CD4-positive, CD25-positive, alpha-beta regulatory T cell (primary cell): Measurements from ENCODE around the gene INPP5B. TPM values are rescaled to one million over a fixed set of nuclear protein-coding genes. Genes with fewer than 3 reads are reported as not detected.
A peak's percentile ranks its signal among the peaks of the same experiment; 100 is the strongest.
"Not testable (repeated sequence)": the region's sequence is repeated elsewhere in the genome, so short reads cannot be mapped to it uniquely, and the experiment has no call there.

ENCODE experiments used
- ATAC-seq, 2 donors: fragments of 150-1000 bp; cut with Tn5 transposase; one replicate each; pipeline ENCODE4 v1.10.0; 2021; ENCODE audit warnings: low read depth in 2 of 2, moderate number of reproducible peaks in 2 of 2, moderate library complexity in 1 of 2
- DNase-seq, 3 donors: peaks; one replicate each; pipeline versions ENCODE4 v3.0.0 to v3.0.0-alpha.2; 2012 to 2022; ENCODE audit warnings: mixed read lengths in 1 of 3
- H3K27ac ChIP-seq: one replicate; pipeline ENCODE4 v1.7.0; 2013; ENCODE audit warnings: mild to moderate bottlenecking, low read length; ENCODE audit not compliant: insufficient read depth, poor library complexity, severe bottlenecking
- H3K27me3 ChIP-seq: one replicate; pipeline ENCODE4 v1.7.0; 2013; ENCODE audit warnings: low read length; ENCODE audit not compliant: control insufficient read depth, insufficient read depth
- H3K36me3 ChIP-seq: one replicate; pipeline ENCODE4 v1.7.0; 2013; ENCODE audit warnings: mild to moderate bottlenecking, low read length, moderate library complexity; ENCODE audit not compliant: control insufficient read depth, insufficient read depth
- H3K4me1 ChIP-seq: 2 replicates; pipeline ENCODE4 v1.7.0; 2013; ENCODE audit warnings: mild to moderate bottlenecking, low read length; ENCODE audit not compliant: insufficient read depth, control insufficient read depth, poor library complexity, severe bottlenecking
- H3K4me3 ChIP-seq: one replicate; pipeline ENCODE4 v1.7.0; 2013; ENCODE audit warnings: low read depth, mild to moderate bottlenecking, low read length, moderate library complexity
- H3K9me3 ChIP-seq, 2 experiments: 1 replicate in 1 of 2; 2 replicates in 1 of 2; pipeline ENCODE4 v1.7.0; 2013; ENCODE audit warnings: low read length in 2 of 2, mild to moderate bottlenecking in 1 of 2, moderate library complexity in 1 of 2; ENCODE audit not compliant: control insufficient read depth in 2 of 2
- H3K27ac Mint-ChIP-seq, 3 donors: one replicate each; pipeline ENCODE4 v1.8.0; 2020 to 2022; ENCODE audit warnings: mild to moderate bottlenecking in 3 of 3, mixed read lengths in 3 of 3, moderate library complexity in 2 of 3
- H3K27me3 Mint-ChIP-seq: one replicate; pipeline ENCODE4 v1.8.0; 2022; ENCODE audit warnings: mild to moderate bottlenecking, mixed read lengths
- H3K36me3 Mint-ChIP-seq: one replicate; pipeline ENCODE4 v1.8.0; 2020; ENCODE audit warnings: mixed read lengths
- H3K4me1 Mint-ChIP-seq, 4 donors: one replicate each; pipeline ENCODE4 v1.8.0; 2020 to 2022; ENCODE audit warnings: mixed read lengths in 4 of 4, mild to moderate bottlenecking in 1 of 4
- H3K4me3 Mint-ChIP-seq, 4 donors: one replicate each; pipeline ENCODE4 v1.8.0; 2020 to 2022; ENCODE audit warnings: mild to moderate bottlenecking in 4 of 4, mixed read lengths in 4 of 4, moderate library complexity in 3 of 4
- H3K9me3 Mint-ChIP-seq, 7 donors: one replicate each; pipeline ENCODE4 v1.8.0; 2020 to 2022; ENCODE audit warnings: mixed read lengths in 7 of 7, mild to moderate bottlenecking in 3 of 7, moderate library complexity in 2 of 7
- polyA plus RNA-seq, 4 donors: library from polyadenylated mRNA; unstranded; fragments of 300-500 nt; fragmentation: Illumina TruSeq; gene quantifications; one replicate each; pipeline ENCODE4 v1.2.3, GENCODE V29; 2021
- total RNA-seq: library from RNA; stranded (reverse); gene quantifications from one replicate; pipeline ENCODE4 v1.2.3, GENCODE V29; 2022

INPP5B gene
- total and polyA plus RNA-seq, 5 donors from 2014 or later: 15.4 to 23.8 (median 19.2) TPM

DNA sequence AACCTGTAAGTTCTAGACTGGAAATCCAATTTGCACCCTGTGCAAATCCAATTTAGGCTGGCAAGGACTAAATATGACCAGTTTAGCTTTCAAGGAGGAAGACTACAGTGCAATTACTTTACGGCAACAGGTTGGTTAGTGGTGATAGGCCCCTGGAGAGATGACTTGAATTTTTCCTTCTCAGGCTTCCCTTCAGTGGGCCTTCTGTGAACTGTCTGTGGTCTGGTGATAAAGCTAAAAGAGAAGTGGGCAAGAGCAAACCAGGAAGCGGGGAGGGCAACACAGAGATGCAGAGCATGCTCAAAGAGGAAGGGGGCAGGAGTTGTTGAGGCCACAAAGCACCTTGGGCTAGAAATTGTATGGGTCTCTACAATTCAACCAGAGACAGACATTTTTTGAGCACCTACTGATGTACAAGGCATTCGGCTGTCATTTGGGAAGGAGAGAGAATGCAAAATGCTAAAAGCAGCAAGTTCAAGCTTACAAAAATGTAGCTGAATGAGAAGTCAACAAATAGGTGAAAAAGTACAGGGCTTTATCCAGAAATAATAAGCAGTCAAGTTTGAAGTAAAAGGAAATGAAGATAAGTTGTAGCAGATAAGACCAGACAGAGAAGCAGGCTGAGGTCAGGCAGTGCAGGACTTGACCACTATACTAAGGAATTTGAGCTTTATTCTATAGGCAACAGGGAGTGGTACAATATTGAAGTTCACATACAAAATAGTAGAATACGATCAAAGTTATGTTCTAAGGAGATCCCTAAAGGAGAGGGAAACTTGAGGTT, 23.9 kb downstream of the INPP5B start:
- peaks cover 7% of the 10 kb centered on the region for H3K36me3 Mint-ChIP-seq
- H3K4me3 ChIP-seq: no peak overlapping the region
- H3K27ac Mint-ChIP-seq: peak overlapping the region; percentile 5 to 88 (median 76)
- H3K9me3 ChIP-seq: no peaks in the 10 kb centered on the region
- H3K4me3 Mint-ChIP-seq: no peak overlapping the region
- no peaks in the 10 kb centered on the region for H3K27me3 ChIP-seq
- no peaks in the 10 kb centered on the region for H3K9me3 Mint-ChIP-seq
- no peaks in the 10 kb centered on the region for H3K36me3 ChIP-seq
- no peaks in the 10 kb centered on the region for H3K27me3 Mint-ChIP-seq
- H3K4me1 Mint-ChIP-seq: peaks cover 9 to 58% (median 41%) of the 10 kb centered on the region in 4 donors
- no peak overlapping the region for H3K27ac ChIP-seq
- DNase-seq: no peak
- ATAC-seq: peak; percentile 60 to 65
- H3K4me1 ChIP-seq: peaks cover 22% of the 10 kb centered on the region

DNA sequence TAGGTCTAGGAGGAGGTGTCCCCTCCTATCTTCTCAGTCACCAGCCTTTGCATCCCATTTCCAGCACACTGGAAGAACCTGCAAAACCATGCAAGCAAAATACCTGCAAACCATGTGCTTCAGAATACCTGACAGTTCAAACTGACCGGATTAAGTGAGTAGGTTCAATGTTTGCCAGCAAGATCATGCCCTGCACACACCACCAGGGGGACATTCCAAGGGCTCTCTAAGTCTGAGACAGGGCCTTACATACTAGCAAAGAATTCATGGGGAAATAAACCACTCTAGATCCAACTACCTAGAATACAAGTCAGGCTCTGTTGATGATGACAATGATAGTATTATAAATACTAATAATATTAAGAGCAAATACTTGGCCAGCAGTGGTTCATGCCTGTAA, 27.6 kb downstream of the INPP5B start:
- H3K27me3 Mint-ChIP-seq: no peaks in the 10 kb centered on the region
- no peaks in the 10 kb centered on the region for H3K9me3 ChIP-seq
- no peak overlapping the region for H3K4me3 Mint-ChIP-seq
- DNase-seq: peak in 1 of 3 donors; percentile 41
- H3K36me3 Mint-ChIP-seq: peaks cover 7% of the 10 kb centered on the region
- H3K4me3 ChIP-seq: no peak overlapping the region
- no peak overlapping the region for H3K27ac ChIP-seq
- no peaks in the 10 kb centered on the region for H3K36me3 ChIP-seq
- no peak overlapping the region for H3K27ac Mint-ChIP-seq
- no peaks in the 10 kb centered on the region for H3K27me3 ChIP-seq
- no peak for ATAC-seq
- H3K4me1 ChIP-seq: peaks cover 6% of the 10 kb centered on the region
- H3K9me3 Mint-ChIP-seq: no peaks in the 10 kb centered on the region
- H3K4me1 Mint-ChIP-seq: peaks cover 0 to 40% (median 27%) of the 10 kb centered on the region in 4 donors

DNA sequence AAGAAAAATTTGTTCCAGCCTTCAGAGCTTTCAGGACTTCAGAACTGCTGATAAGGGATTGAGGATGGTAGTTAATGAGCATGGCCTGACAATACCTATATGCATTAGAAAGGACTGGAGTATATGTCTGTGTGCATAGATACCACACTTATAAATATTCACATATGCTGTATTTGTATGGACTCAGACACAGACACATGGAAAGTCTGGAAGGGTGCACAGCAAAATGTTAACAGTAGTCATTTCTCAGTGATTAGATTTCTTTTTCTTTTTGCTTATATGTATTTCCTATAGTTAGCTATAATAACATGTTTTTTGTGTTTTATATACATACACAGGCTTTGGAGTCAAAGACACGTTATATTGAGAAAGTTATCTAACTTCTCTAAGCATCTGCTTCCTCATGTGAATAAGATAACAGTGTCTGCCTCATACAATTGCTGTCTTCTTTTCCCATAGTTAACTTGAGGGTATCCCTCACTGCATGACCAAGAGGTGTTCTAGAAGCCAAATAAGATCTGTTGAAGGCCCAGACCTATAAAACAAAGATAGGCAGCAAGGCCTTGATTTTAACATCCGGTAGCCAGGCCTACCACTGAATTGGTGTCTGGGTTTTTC, 31.3 kb downstream of the INPP5B start:
- no peaks in the 10 kb centered on the region for H3K27me3 Mint-ChIP-seq
- no peak for ATAC-seq
- no peak overlapping the region for H3K27ac Mint-ChIP-seq

DNA sequence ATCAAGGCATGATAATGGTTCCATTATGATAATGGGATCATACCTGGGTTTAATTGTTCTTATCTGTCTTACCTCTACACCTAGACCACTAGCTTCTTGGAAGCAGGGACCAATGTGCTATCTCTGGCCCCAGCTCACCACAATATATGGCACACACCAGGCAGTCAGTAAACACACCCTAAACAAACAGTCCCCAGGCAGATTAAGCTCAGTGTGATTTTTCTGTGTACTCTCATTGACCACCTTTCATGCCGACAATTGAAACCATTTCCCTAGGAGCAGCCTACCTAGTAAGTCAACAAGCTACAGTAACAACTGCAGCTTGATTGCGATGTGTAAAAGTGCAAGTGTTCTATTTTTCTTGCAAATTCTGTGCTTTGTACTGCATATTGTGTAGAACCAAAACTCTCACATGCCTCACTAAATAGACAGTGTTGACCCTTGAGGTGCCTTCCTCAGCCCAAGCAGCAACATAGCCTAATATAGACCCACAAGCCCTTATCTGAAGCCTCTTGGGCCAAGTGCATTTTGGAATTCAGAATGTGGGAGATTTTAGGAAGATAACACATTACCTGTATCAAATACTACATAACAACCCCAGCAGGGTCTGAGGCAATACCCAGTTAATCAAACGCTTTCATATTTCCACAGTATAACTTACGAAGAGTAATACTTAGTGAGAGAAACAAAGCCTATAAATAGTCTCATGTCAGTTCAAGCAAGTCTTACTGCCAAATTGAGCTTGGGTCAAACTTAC, 32.0 kb downstream of the INPP5B start:
- Histone ChIP-seq H3K36me3 (no peaks in the 10 kb centered on the region), H3K9me3 (peaks cover 5 to 6% of the 10 kb centered on the region in 2 experiments), H3K27ac (no peak overlapping the region), H3K27me3 (no peaks in the 10 kb centered on the region), H3K4me1 (no peaks in the 10 kb centered on the region), H3K4me3 (no peak overlapping the region)
- Mint-ChIP-seq H3K4me1 (peaks cover 0 to 22% (median 14%) of the 10 kb centered on the region in 4 donors), H3K4me3 (no peak overlapping the region), H3K27ac (no peak overlapping the region), H3K36me3 (peaks cover 1% of the 10 kb centered on the region), H3K9me3 (no peaks in the 10 kb centered on the region), H3K27me3 (no peaks in the 10 kb centered on the region)
- ATAC-seq (no peak), DNase-seq (no peak)

More for the DNA sequence above, 31.3 kb downstream of the INPP5B start:
- H3K9me3 ChIP-seq: peaks cover 5 to 6% of the 10 kb centered on the region in 2 experiments
- H3K27ac ChIP-seq: no peak overlapping the region
- Mint-ChIP-seq H3K9me3 (no peaks in the 10 kb centered on the region), H3K4me1 (peaks cover 0 to 27% (median 16%) of the 10 kb centered on the region in 4 donors), H3K4me3 (no peak overlapping the region), H3K36me3 (peaks cover 4% of the 10 kb centered on the region)
- H3K4me3 ChIP-seq: no peak overlapping the region
- H3K27me3 ChIP-seq: no peaks in the 10 kb centered on the region
- no peaks in the 10 kb centered on the region for H3K4me1 ChIP-seq
- DNase-seq: no peak
- no peaks in the 10 kb centered on the region for H3K36me3 ChIP-seq

DNA sequence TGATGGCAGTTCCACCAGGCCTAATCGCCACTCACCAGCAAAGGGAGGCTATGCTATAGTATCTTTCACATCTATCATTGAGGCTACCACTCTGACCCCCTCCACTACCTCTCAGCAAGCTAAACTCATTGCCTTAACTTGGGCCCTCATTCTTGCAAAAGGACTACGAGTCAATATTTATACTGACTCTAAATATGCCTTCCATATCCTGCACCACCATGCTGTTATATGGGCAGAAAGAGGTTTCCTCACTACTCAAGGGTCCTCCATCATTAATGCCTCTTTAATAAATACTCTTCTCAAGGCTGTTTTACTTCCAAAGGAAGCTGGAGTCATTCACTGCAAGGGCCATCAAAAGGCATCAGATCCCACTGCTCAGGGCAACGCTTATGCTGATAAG, 35.4 kb downstream of the INPP5B start:
- not testable (repeated sequence) for H3K4me3 Mint-ChIP-seq, H3K36me3 ChIP-seq, DNase-seq, H3K27me3 ChIP-seq, H3K27ac Mint-ChIP-seq, H3K4me3 ChIP-seq, ATAC-seq, H3K27ac ChIP-seq, H3K27me3 Mint-ChIP-seq, H3K4me1 ChIP-seq, H3K36me3 Mint-ChIP-seq
- peaks cover 0 to 17% (median 4%) of the 10 kb centered on the region in 7 donors for H3K9me3 Mint-ChIP-seq
- H3K9me3 ChIP-seq: peaks cover 5 to 18% of the 10 kb centered on the region in 2 experiments
- peaks cover 4 to 11% (median 7%) of the 10 kb centered on the region in 4 donors for H3K4me1 Mint-ChIP-seq

DNA sequence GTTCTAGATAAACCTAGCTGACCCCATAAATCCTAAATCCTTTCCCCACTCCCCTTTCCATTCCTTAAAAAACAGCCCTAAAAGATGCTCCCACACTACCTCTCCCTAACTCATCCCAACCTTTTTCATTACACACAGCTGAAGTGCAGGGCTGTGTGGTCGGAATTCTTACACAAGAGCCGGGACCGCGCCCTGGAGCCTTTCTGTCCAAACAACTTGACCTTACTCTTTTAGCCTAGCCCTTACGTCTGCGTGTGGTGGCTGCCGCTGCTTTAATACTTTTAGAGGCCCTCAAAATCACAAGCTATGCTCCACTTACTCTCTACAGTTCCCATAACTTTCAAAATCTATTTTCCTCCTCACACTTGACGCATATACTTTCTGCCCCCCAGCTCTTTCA, 36.0 kb downstream of the INPP5B start:
- H3K27ac ChIP-seq, H3K36me3 ChIP-seq, H3K27me3 Mint-ChIP-seq, H3K27me3 ChIP-seq, H3K4me3 Mint-ChIP-seq, H3K4me3 ChIP-seq, H3K27ac Mint-ChIP-seq, H3K36me3 Mint-ChIP-seq, DNase-seq, H3K4me1 ChIP-seq, ATAC-seq, H3K4me1 Mint-ChIP-seq: not testable (repeated sequence)
- peaks cover 0 to 17% (median 4%) of the 10 kb centered on the region in 7 donors for H3K9me3 Mint-ChIP-seq
- H3K9me3 ChIP-seq: peaks cover 8 to 24% of the 10 kb centered on the region in 2 experiments

DNA sequence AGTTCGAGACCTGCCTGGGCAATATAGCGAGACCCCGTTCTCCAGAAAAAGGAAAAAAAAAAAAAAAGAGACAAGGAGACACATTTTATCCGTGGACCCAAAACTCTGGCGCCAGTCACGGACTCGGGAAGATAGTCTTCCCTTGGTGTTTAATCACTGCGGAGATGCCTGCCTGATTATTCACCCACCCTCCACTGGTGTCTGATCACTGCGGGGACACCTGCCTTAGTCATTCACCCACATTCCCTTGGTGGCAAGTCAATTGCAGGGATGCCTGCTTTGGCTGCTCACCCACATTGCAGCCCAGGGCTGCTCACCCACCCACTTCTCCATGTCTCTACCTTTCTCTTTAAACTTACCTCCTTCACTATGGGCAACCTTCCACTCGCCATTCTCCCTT, 38.3 kb downstream of the INPP5B start:
- not testable (repeated sequence) for H3K27me3 Mint-ChIP-seq
- H3K9me3 Mint-ChIP-seq: peaks cover 0 to 17% (median 4%) of the 10 kb centered on the region in 7 donors

More for the DNA sequence above, 38.3 kb downstream of the INPP5B start:
- H3K36me3 Mint-ChIP-seq, H3K4me3 ChIP-seq, H3K4me1 ChIP-seq, H3K27ac ChIP-seq, ATAC-seq, H3K4me1 Mint-ChIP-seq, H3K27me3 ChIP-seq, H3K36me3 ChIP-seq, DNase-seq: not testable (repeated sequence)
- Mint-ChIP-seq H3K27ac (peak overlapping the region in 1 of 3 donors; percentile 6), H3K4me3 (peak overlapping the region in 2 of 4 donors; percentile 49 to 78)
- peaks cover 11 to 30% of the 10 kb centered on the region in 2 experiments for H3K9me3 ChIP-seq
